HepG2 (cell line): ENCODE data around the gene POLR2H. TPM values are rescaled to one million over a fixed set of nuclear protein-coding genes. Genes with fewer than 3 reads are reported as not detected.

Experiments used
- AKNA ChIP-seq: sonication (generic); formaldehyde crosslinking; IDR thresholded peaks from 2 replicates; pipeline ENCODE4 v1.4.0; 2020; ENCODE audit warnings: missing genetic modification reagents, borderline replicate concordance
- SRSF9 ChIP-seq: fragments of 200-400 bp; formaldehyde crosslinking; IDR thresholded peaks from 2 replicates; pipeline ENCODE4 v1.6.1; 2018; ENCODE audit warnings: borderline replicate concordance, mild to moderate bottlenecking, low read depth, low read length; ENCODE audit not compliant: insufficient read depth, poor library complexity, severe bottlenecking
- SRY ChIP-seq: sonication (generic); formaldehyde crosslinking; IDR thresholded peaks from 2 replicates; pipeline ENCODE4 v1.8.0; 2022; ENCODE audit warnings: mild to moderate bottlenecking, missing genetic modification reagents
- ZBTB4 ChIP-seq: sonication (generic); formaldehyde crosslinking; IDR thresholded peaks from 2 replicates; pipeline ENCODE4 v1.4.0; 2020; ENCODE audit warnings: missing genetic modification reagents, mild to moderate bottlenecking, borderline replicate concordance
- ZNF274 ChIP-seq: sonication (generic); formaldehyde crosslinking; IDR thresholded peaks from 2 replicates; pipeline ENCODE4 v1.5.1; 2020; ENCODE audit warnings: mild to moderate bottlenecking, missing genetic modification reagents
- ZNF616 ChIP-seq: sonication (generic); formaldehyde crosslinking; IDR thresholded peaks from 2 replicates; pipeline ENCODE4 v1.5.0; 2020; ENCODE audit warnings: low read depth, mild to moderate bottlenecking, missing genetic modification reagents
- ZNF672 ChIP-seq: sonication (generic); formaldehyde crosslinking; IDR thresholded peaks from 2 replicates; pipeline ENCODE4 v1.8.1; 2022; ENCODE audit warnings: missing genetic modification reagents
- ZNF776 ChIP-seq: sonication (generic); formaldehyde crosslinking; IDR thresholded peaks from 2 replicates; pipeline ENCODE4 v1.4.0; 2020; ENCODE audit warnings: mild to moderate bottlenecking, missing genetic modification reagents
- polyA plus RNA-seq, 8 experiments: library from polyadenylated mRNA; depleted of rRNA in 3 of 8; stranded (reverse) in 7 of 8; unstranded in 1 of 8; fragments of >200 nt; fragmentation: Illumina TruSeq in 4 of 8; extraction: Trizol in 4 of 8; gene quantifications; 2 replicates each; pipeline versions ENCODE4 v1.2.1 to v1.2.3, GENCODE V29; 2011 to 2016; ENCODE audit warnings: low read depth in 4 of 8, missing spikeins in 1 of 8, mixed read lengths in 1 of 8; ENCODE audit not compliant: insufficient read depth in 1 of 8
- total RNA-seq, 5 experiments: library from RNA; depleted of rRNA; stranded (reverse); fragments of >200 nt; fragmentation: Illumina TruSeq; extraction: Trizol; gene quantifications; 2 replicates each; pipeline ENCODE4 v1.2.3, GENCODE V29; 2016; ENCODE audit warnings: low read depth in 1 of 5
- TF ChIP-seq, protein P1 (sequence below): sonication (generic); formaldehyde crosslinking; IDR thresholded peaks from 2 replicates; pipeline ENCODE4 v1.4.0; 2020; ENCODE audit warnings: missing genetic modification reagents
- TF ChIP-seq, protein P2 (sequence below): IDR thresholded peaks from 2 replicates; pipeline ENCODE4 v1.6.1; 2018; ENCODE audit warnings: missing genetic modification reagents, mild to moderate bottlenecking, missing compliant biosample characterization
- TF ChIP-seq, protein P3 (sequence below): IDR thresholded peaks from 2 replicates; pipeline ENCODE4 v1.6.1; 2016; ENCODE audit warnings: mild to moderate bottlenecking, missing biosample characterization, missing genetic modification reagents

The POLR2H gene
- total and polyA plus RNA-seq, 2 of the 13 experiments (the other 11 are each of a cell fraction or from before 2014, with no cell fraction given): 118 to 194 TPM

GRCh38 chr3:184335661-184336546, 25.6 kb upstream of the POLR2H start (continued):
- peak; percentile 44; the same call in 1 of the 2 replicates for TF ChIP-seq ZNF776 (CRISPR knock-in tag)
- no peak for TF ChIP-seq SRSF9
- TF ChIP-seq, protein P1, sequence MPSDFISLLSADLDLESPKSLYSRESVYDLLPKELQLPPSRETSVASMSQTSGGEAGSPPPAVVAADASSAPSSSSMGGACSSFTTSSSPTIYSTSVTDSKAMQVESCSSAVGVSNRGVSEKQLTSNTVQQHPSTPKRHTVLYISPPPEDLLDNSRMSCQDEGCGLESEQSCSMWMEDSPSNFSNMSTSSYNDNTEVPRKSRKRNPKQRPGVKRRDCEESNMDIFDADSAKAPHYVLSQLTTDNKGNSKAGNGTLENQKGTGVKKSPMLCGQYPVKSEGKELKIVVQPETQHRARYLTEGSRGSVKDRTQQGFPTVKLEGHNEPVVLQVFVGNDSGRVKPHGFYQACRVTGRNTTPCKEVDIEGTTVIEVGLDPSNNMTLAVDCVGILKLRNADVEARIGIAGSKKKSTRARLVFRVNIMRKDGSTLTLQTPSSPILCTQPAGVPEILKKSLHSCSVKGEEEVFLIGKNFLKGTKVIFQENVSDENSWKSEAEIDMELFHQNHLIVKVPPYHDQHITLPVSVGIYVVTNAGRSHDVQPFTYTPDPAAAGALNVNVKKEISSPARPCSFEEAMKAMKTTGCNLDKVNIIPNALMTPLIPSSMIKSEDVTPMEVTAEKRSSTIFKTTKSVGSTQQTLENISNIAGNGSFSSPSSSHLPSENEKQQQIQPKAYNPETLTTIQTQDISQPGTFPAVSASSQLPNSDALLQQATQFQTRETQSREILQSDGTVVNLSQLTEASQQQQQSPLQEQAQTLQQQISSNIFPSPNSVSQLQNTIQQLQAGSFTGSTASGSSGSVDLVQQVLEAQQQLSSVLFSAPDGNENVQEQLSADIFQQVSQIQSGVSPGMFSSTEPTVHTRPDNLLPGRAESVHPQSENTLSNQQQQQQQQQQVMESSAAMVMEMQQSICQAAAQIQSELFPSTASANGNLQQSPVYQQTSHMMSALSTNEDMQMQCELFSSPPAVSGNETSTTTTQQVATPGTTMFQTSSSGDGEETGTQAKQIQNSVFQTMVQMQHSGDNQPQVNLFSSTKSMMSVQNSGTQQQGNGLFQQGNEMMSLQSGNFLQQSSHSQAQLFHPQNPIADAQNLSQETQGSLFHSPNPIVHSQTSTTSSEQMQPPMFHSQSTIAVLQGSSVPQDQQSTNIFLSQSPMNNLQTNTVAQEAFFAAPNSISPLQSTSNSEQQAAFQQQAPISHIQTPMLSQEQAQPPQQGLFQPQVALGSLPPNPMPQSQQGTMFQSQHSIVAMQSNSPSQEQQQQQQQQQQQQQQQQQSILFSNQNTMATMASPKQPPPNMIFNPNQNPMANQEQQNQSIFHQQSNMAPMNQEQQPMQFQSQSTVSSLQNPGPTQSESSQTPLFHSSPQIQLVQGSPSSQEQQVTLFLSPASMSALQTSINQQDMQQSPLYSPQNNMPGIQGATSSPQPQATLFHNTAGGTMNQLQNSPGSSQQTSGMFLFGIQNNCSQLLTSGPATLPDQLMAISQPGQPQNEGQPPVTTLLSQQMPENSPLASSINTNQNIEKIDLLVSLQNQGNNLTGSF: no peak
- no peak for TF ChIP-seq ZBTB4 (CRISPR knock-in tag)
- TF ChIP-seq AKNA (CRISPR knock-in tag): no peak
- 0 out of 2 replicates have a peak, but pooled peaks have one; percentile 42 for TF ChIP-seq ZNF616
- TF ChIP-seq, protein P2, sequence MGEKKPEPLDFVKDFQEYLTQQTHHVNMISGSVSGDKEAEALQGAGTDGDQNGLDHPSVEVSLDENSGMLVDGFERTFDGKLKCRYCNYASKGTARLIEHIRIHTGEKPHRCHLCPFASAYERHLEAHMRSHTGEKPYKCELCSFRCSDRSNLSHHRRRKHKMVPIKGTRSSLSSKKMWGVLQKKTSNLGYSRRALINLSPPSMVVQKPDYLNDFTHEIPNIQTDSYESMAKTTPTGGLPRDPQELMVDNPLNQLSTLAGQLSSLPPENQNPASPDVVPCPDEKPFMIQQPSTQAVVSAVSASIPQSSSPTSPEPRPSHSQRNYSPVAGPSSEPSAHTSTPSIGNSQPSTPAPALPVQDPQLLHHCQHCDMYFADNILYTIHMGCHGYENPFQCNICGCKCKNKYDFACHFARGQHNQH: peak; percentile 48; the same call in 1 of the 2 replicates
- no peak for TF ChIP-seq SRY
- TF ChIP-seq, protein P3, sequence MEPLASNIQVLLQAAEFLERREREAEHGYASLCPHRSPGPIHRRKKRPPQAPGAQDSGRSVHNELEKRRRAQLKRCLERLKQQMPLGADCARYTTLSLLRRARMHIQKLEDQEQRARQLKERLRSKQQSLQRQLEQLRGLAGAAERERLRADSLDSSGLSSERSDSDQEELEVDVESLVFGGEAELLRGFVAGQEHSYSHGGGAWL (CRISPR knock-in tag): 0 out of 2 replicates have a peak, but pooled peaks have one; percentile 24
- TF ChIP-seq ZNF274 (CRISPR knock-in tag): peak; percentile 81
- no peak for TF ChIP-seq ZNF672 (CRISPR knock-in tag)
